ENCODE data around the gene NDUFAF7.
"Not testable (repeated sequence)": the region's sequence is repeated elsewhere in the genome, so short reads cannot be mapped to it uniquely, and the experiment has no call there.

NDUFAF7 gene

GRCh38 chr2:37276291-37276690 is 44.8 kb downstream of the NDUFAF7 start:
- no peak overlapping the region for H3K27ac ChIP-seq
- no peak for TF ChIP-seq CTCF (conservative IDR thresholded peaks at IDR 0.05)
- no peak for TF ChIP-seq ZFX (IDR thresholded peaks at IDR 0.05)

GRCh38 chr2:37281916-37282315 is 50.5 kb downstream of the NDUFAF7 start:
- H3K27ac ChIP-seq: no peak overlapping the region
- TF ChIP-seq ZFX (IDR thresholded peaks at IDR 0.05): no peak
- peak; percentile 26 for TF ChIP-seq CTCF (conservative IDR thresholded peaks at IDR 0.05)

- H3K27ac ChIP-seq: no peak overlapping the region
- TF ChIP-seq CTCF (conservative IDR thresholded peaks at IDR 0.05) (no peak), ZFX (IDR thresholded peaks at IDR 0.05) (no peak)
Measured at GRCh38 chr2:37282746-37283145, 51.3 kb downstream of the NDUFAF7 start.

GRCh38 chr2:37283207-37283606 is 51.7 kb downstream of the NDUFAF7 start:
- TF ChIP-seq CTCF (conservative IDR thresholded peaks at IDR 0.05): no peak
- TF ChIP-seq ZFX (IDR thresholded peaks at IDR 0.05): no peak
- no peak overlapping the region for H3K27ac ChIP-seq

GRCh38 chr2:37284381-37284780 is 52.9 kb downstream of the NDUFAF7 start:
- no peak overlapping the region for H3K27ac ChIP-seq

GRCh38 chr2:37287966-37288365 is 56.5 kb downstream of the NDUFAF7 start:
- no peak overlapping the region for H3K27ac ChIP-seq
- 0 out of 2 replicates have a peak, but pooled peaks have one; percentile 9 for TF ChIP-seq CTCF (conservative IDR thresholded peaks at IDR 0.05)
- TF ChIP-seq ZFX (IDR thresholded peaks at IDR 0.05): no peak

More at GRCh38 chr2:37284381-37284780, 52.9 kb downstream of the NDUFAF7 start:
- no peak for TF ChIP-seq ZFX (IDR thresholded peaks at IDR 0.05)
- no peak for TF ChIP-seq CTCF (conservative IDR thresholded peaks at IDR 0.05)

GRCh38 chr2:37291680-37292079 is 60.2 kb downstream of the NDUFAF7 start:
- no peak overlapping the region for H3K27ac ChIP-seq
- TF ChIP-seq CTCF (conservative IDR thresholded peaks at IDR 0.05) (no peak), ZFX (IDR thresholded peaks at IDR 0.05) (no peak)

GRCh38 chr2:37294858-37295257 is 63.4 kb downstream of the NDUFAF7 start:
- not testable (repeated sequence) for H3K27ac ChIP-seq
